NCI-H526 treated with DMSO at 0.1 percent for 48 hours (cell line): ENCODE results near the gene TCHH.
"Not testable (repeated sequence)": the region's sequence is repeated elsewhere in the genome, so short reads cannot be mapped to it uniquely, and the experiment has no call there.

Experiments
- DNase-seq: peaks from one replicate; lab custom pipeline; 2025; lab: John Stamatoyannopoulos, UW

The TCHH gene

GRCh38 chr1:152115344-152115743 lies at the start of gene TCHH:
Gene TCHH (minus strand): TSS chr1:152115444. CDS start chr1:152114080, 1,364 bp downstream.
- DNase-seq: no peak

DNA sequence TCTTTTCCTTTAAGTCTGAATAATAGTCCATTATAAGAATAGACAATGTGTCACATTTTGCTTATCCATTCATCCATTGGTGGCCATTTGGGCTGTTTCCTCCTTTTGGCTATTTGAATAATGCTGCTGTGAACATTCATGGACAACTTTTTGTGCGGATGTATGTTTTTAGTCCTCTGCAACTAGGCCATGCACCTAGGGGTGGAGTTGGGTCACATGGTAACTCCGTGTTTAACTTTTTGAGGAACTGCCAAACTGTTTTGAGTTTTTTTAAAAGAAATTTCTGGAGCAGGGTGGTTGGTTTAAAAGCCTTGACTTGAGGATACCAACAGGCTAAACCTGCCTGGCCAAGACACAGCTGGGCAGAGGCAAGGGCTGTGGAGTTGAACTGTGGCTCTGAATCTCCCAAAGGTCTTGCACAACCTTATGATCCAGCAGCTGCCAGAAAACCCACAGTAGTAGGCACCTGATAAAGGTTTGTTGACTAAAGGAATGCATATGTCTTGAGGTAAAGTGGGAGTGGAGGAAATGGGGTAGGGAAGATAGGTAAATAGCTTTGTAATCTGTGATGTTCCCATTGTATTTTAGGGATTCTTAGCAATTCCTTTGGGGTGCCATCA lies 49.4 kb upstream of the TCHH start:
- DNase-seq: no peak

GRCh38 chr1:152162792-152163463 lies 47.7 kb upstream of the TCHH start:
- no peak for DNase-seq

DNA sequence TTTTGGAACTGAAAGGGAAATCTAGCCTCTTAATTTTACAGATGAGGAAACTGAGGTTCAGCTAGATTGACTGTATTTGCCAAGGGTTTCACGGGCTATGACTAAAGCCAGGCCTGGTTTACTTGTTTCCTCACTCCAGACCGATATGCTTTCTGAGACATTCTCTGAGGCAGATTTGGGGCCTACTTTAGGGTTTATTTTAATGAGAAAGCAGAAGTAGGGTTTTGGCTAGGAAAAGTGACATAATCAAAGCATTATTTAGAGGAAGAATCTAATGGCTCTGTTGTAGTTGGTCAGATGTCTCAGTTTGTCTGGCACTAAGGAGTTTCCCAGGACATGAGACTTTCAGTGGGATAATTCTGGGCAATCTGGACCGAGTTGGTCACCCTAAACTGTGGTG lies 45.3 kb upstream of the TCHH start:
- DNase-seq: no peak

DNA sequence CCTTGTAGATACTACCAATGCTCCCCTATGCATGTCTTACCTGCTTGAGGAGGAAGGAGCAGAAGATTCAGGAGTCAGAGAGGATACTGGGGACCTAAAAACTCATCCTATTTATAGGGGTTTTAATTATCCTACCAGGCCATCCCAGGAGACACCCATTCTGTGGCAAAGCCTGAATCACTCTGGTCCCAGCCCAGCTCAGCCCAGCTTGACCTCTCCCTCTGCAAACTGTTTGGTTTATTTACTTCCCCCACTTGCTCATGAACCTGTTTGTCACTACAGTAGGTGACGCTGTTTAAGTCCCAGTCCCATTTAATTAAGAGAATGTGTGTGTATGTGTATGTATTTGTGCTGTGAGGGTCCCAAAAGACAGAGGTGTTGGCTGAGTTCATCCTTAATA lies 43.9 kb upstream of the TCHH start, which contains the start of gene RPTN:
TSS of gene RPTN (minus strand) at position 85 of the 400 bp plus-strand sequence. CDS start 1,339 bp downstream, outside the sequence.
- no peak for DNase-seq

- no peak for DNase-seq
Observed at GRCh38 chr1:152153996-152154395, 38.8 kb upstream of the TCHH start.

DNA sequence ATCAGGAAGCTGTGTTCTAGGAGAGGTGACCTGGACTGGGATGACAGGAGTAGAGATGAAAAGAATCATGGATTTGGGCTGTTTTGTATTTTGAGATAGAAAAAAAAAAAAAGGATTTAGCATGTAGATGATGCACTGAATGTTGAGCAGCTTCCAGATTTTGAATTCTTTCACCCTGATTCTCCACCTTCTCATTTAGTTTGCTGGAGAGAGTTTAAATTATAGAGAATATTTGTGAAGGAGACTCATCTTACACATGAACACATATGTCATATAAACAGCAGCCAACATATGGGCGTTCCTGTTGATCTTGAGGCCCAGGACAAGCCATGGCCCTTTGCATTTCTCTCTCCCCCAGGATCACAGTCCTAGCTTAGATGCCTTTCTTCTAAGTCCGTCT lies 36.4 kb upstream of the TCHH start:
- DNase-seq: no peak

DNA sequence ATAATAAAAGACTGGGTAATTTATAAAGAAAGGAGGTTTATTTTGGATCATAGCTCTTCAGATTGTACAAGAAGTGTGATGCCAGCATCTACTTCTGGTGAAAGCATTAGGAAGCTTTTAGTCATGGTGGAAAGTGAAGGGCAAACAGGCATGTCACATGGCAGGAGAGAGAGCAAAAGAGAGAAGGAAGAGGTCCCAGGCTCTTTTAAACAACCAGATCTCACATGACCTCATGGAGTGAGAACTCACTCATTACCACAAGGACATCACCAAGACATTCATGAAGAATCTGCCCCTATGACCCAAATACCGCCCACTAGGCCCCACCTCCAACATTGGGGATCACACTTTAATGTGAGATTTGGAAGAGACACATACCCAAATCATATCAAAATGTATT lies 33.7 kb upstream of the TCHH start:
- no peak for DNase-seq

- no peak for DNase-seq
Observed at GRCh38 chr1:152148051-152148450, 32.8 kb upstream of the TCHH start.

GRCh38 chr1:152145769-152146168 lies 30.5 kb upstream of the TCHH start:
- no peak for DNase-seq

DNA sequence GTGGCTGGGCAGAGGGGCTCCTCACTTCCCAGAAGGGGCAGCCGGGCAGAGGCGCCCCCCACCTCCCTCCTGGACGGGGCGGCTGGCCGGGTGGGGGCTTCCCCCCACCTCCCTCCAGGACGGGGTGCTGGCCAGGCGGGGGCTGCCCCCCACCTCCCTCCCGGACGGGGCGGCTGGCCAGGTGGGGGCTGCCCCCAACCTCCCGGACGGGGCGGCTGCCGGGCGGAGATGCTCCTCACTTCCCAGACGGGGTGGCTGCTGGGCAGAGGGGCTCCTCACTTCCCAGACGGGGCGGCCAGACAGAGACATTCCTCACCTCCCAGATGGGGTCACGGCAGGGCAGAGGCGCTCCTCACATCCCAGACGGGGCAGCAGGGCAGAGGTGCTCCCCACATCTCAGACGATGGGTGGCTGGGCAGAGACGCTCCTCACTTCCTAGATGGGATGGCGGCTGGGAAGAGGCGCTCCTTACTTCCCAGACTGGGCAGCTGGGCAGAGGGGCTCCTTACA lies 29.5 kb upstream of the TCHH start:
- not testable (repeated sequence) for DNase-seq

GRCh38 chr1:152143150-152143887 lies 28.1 kb upstream of the TCHH start:
- DNase-seq: no peak

GRCh38 chr1:152141971-152142584 lies 26.8 kb upstream of the TCHH start:
- peak; percentile 27 for DNase-seq

GRCh38 chr1:152137215-152137614 lies 22.0 kb upstream of the TCHH start:
- DNase-seq: no peak

DNA sequence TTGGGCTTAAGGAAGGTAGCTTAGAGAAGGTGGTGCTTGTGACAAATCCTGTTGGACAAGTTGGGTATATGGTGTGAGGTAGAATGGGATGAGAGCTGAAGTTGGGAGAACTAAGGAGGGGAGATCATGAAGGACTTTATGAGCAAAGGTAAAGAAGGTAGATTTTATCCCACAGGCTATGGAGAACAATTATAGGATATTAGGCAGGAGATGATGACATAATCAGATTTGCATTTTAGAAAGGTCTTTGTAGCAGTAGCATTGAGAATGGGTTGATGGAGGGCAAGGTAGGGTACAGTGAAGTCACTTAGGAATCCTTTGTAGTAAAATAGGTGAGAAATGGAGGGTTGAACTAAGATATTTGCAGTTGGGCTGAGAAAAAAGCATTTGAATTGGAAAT lies 14.9 kb upstream of the TCHH start:
- no peak for DNase-seq

GRCh38 chr1:152127673-152128072 lies 12.4 kb upstream of the TCHH start:
- no peak for DNase-seq

GRCh38 chr1:152125834-152126443 lies 10.7 kb upstream of the TCHH start:
- DNase-seq: no peak

DNA sequence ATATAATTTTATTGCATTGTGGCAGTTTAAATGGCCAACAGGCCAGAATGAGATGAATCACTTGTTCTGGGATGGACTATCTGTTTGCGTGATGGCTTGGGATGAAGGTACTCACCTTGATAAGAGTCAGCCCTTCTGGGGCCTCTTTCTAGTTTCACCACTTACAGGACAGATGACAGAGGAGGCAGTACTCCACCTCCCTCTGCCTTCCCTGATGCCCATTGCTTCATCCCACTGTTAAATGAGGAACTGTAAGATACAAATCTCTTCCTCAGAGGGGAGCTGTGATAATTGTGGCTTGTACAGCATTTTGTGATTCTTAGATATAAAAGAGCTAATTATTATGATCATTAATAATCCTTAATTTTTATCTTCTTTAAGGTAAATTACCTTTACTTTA lies 3.7 kb upstream of the TCHH start:
- no peak for DNase-seq

GRCh38 chr1:152112885-152113432 lies 2.3 kb downstream of the TCHH start:
- no peak for DNase-seq

DNA sequence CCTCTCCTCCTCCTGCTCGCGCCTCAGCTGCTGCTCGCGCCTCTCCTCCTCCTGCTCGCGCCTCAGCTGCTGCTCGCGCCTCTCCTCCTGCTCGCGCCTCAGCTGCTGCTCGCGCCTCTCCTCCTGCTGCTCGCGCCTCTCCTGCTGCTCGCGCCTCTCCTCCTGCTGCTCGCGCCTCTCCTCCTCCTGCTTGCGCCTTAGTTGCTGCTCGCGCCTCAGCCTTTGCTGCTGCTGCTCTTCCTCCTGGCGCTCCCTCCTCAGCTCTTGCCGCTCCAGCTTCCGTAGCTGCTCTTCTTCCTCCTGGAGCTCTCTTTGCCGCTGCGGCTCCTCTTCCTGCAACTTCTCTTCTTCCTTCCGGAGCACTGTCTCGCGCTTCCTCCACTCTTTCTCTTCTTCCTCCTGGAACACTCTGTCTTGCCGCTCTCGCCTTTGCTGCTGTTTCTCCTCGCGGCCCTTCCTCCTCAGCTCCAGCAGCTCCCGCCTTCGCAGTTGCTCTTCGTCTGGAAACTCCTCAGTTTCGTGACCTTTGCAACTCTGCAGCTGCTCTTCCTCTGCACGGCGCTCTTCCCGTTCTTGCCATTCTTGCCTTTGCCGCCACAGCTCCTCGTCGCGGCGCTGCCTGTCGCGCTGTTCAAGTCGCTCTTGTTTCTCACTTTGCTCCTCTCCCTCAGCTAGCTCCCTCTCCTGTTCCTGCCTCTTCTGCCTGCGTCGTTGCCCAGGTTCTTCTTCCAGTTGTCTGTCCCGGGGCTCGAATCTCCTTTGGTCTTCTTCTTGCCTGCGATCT lies 3.0 kb downstream of the TCHH start:
- DNase-seq: no peak

DNA sequence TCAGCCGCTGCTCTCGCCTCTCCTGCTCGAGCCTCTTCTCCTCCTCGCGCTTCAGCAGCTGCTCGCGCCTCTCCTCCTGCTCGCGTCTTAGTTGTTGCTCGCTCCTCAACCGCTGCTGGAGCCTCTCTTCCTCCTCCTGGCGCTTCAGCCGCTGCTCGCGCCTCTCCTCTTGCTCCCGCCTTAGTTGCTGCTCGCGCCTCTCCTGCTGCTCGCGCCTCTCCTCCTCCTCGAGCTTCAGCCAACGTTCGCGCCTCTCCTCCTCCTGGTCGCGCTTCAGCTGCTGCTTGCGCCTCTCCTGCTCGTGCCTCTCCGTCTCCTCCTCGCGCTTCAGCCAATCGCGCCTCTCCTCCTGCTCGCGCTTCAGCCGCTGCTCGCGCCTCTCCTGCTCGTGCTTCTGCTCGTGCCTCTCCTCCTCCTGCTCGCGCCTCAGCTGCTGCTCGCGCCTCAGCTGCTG lies 3.7 kb downstream of the TCHH start:
- peak; percentile 70 for DNase-seq
